Fibroblast of the conjunctiva (primary cell): ENCODE data around the gene NFAM1.

ENCODE experiments used
- DNase-seq: peaks from one replicate; pipeline ENCODE4 v3.0.0-alpha.2; 2010; ENCODE audit warnings: low read depth

Gene NFAM1

DNA sequence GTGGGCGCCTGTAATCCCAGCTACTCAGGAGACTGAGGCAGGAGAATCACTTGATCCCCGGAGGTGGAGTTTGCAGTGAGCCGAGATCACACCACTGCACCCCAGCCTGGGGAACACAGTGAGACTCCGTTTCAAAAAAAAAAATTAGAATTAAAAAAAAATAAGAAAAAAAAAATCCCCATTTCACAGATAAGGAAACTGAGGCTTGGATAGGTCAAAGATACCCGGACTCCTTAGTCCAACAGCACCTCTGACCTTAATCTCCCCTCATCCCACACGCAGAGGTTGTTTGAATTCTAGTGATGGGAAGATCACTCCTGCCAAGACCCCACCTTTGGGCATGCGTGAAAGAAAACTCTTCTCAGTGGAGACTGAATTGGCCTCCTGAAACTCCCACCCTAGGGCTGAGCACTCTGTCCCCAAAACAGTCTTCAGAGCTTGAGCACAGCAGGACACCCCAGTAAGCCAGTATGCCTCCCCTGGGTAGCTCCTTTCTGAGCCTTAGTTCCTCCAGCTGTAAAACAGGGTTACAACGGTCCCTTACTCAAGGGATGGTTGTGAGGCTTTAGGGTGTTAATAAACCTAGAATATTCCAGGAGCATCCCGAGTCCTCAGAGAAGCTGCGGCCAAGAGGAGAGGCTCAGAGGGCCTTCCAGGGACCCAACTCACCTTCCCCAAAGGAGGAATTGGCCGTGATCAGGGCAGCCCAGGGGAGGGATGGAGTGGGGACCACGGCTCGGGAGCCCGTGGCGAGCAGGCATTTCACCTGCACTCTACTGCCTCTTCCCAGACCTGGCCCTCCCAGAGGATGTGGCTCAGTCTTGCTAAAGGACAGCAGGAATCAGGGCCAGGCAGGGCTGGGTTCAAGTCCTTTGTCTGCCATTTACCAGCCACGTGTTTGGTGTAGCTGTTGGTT lies 73.3 kb downstream of the NFAM1 start:
- DNase-seq: no peak

DNA sequence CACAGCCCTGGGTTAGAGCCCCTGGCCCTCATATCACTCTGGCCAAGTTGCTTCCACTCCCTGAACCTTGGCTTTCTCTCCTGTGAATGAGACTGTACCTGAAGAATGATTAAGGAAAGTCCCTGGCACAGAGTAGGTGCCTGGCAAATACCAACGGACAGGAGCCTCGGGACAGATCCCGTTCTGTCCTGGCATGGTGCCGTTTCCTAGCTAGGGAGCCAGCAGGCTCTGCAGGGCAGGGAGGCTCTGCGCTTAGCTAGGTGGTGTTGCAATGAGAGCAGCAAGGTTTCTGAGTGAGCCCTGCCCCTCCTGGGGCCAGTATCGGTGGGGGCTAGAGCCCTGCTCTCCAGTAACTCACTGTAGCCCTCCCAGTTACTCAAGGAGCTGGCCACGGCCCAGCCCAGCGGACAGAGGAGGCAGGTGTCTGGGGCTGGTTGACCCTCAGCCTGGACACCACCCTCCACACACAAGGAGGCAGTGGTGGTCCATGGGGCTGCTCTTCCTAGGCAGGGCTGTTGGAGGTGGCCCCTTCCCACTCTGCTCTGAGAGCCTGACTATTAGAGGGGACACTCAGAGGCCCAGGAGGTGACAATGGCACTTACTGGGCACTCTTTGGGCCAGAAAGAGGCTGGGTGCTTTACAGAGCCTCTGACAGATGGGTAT lies 74.4 kb downstream of the NFAM1 start:
- no peak for DNase-seq

GRCh38 chr22:42357221-42357620 lies 75.0 kb downstream of the NFAM1 start:
- DNase-seq: no peak

GRCh38 chr22:42356533-42356932 lies 75.7 kb downstream of the NFAM1 start:
- no peak for DNase-seq

DNA sequence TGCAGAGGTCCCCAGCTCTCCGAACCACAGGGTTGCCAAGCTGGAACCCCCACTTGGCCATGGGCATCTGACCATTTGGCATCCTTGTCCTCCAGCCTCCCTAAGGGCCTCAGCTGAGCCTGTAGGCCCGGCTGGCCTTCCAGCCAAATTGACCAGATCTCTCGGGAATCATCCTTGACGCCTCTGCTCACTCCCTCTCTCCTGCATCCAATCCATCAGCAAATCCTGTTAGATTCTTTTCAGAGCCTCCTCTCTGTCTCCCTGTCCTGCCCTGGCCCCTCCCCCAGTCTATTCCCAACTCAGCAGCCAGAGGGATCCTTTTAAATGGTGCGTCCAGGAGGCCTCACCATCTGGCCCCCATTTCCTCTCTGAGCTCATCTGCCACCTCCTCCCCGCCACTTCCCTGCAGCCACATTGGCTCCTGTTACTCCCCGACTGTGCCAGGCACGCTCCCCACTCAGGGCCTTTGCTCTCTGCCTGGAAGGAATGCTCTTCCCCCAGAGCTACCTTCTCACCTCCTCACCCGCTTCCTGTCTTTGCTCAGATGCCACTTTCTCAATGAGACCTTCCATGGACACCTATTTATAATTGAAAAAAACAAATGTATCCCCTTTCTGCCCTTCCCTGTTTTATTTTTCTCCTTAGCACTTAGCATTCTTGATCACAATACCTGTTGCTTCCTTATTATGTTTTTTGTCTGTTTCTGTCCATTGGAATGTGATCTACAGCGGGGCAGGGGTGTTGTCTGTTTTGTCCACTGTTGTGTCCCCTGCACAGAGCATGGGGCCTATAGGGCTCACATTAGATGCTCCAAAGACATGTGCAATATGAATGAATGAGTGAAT lies 78.1 kb downstream of the NFAM1 start:
- no peak for DNase-seq

DNA sequence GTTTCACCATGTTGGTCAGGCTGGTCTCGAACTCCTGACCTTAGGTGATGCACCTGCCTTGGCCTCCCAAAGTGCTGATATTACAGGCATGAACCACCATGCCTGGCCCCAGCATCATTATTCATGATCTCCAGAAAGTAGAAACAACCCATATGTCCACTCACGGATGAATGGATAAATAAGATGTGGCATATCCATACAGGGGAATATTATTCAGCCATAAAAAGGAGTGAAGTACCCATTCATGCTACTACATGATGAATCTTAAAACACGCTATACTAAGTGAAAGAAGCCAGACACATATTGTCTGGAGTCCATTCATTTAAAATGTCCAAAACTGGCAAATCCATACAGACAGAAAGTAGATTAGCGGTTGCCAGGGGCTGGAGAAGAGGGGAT lies 81.8 kb downstream of the NFAM1 start:
- no peak for DNase-seq

- no peak for DNase-seq
Observed at GRCh38 chr22:42347281-42347824, 84.8 kb downstream of the NFAM1 start.

DNA sequence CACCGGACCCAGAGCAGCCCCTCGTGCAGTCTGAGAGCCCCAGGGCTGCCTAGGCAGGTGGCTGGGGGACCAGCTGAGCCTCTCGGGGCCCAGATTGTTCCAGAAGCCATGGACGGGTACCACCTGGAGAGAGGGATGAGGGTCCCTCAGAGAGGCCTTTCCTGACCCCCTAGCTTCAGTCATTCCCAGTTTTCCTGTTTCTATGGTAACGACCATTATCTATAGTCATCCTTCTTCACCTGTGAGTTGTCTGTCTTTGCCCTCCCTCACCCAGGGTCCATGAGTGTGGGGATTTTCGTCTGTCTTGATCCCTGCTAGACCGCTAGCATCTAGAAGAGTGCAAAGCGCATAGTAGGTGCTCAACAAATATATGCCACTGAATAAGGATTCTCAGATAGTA lies 85.5 kb downstream of the NFAM1 start:
- DNase-seq: no peak

- DNase-seq: no peak
Observed at GRCh38 chr22:42345458-42345857, 86.7 kb downstream of the NFAM1 start.

- DNase-seq: no peak
Observed at GRCh38 chr22:42344361-42344905, 87.8 kb downstream of the NFAM1 start.

GRCh38 chr22:42343531-42344081 lies 88.6 kb downstream of the NFAM1 start:
- no peak for DNase-seq

GRCh38 chr22:42343121-42343454 lies 89.1 kb downstream of the NFAM1 start:
- no peak for DNase-seq

GRCh38 chr22:42342426-42343120 lies 89.6 kb downstream of the NFAM1 start:
- DNase-seq: no peak

GRCh38 chr22:42341779-42342178 lies 90.4 kb downstream of the NFAM1 start:
- no peak for DNase-seq

DNA sequence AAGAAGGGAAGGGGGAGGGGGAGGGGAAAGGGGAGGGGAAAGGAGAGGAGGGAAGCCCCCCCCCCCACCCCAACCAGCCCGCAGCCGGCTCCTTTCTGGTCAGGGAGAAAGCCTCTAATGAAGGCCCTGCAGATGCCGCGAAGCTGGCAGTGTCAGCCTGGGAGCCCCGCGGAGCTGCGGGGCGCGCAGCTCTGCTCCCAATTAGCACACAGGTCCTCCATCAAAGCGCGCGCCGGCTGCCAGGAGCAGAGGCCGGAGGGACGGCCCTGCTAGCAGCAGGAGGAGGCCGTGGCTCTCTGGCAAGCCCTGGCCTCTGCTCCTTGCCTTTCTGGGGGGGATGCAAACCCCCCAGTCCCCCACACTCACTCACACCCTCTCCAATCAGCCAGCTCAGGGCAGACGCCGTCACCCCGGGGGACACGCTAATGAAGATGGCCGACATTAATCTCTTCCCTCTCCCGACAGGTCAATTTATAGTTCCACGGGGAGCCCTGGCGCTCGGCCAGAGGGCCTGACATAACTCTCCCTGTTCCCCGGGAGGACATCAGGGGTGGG lies 91.3 kb downstream of the NFAM1 start:
- DNase-seq: no peak

DNA sequence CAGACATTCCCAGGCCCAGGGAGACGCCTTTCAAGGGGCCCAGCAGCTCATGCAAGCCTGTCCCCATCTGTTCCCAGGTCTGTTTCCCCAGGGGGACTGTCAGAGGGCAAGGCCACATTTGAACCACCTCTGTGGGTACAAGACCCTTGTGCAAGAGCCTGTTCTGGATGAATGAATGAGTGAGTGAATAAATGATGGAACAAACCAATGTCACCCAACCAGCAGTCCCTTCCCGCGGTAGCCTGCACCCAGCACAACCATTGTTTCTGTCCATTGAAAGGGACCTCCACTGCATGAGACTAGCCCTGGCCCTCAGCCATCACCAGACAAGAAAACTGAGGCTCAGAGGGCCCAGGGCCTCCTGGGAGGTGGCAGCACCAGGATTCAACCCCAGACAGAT lies 92.1 kb downstream of the NFAM1 start:
- DNase-seq: no peak

GRCh38 chr22:42338479-42338878 lies 93.7 kb downstream of the NFAM1 start:
- no peak for DNase-seq

- DNase-seq: no peak
Observed at GRCh38 chr22:42337356-42337755, 94.8 kb downstream of the NFAM1 start.

- DNase-seq: no peak
Observed at GRCh38 chr22:42336527-42337227, 95.5 kb downstream of the NFAM1 start.

- DNase-seq: no peak
Observed at GRCh38 chr22:42335839-42336378, 96.3 kb downstream of the NFAM1 start.
